PC-9 (cell line): Measurements from ENCODE around the gene ZNF330.

ENCODE experiments used
- EZH2 ChIP-seq: fragments of 200-600 bp; sonication (generic); IDR thresholded peaks from 2 replicates; pipeline ENCODE4 v1.8.0; 2017; ENCODE audit warnings: antibody characterized with exemption, low read depth
- TF ChIP-seq, protein P1 (sequence below): fragments of 200-600 bp; sonication (generic); conservative IDR thresholded peaks from 2 replicates; pipeline ENCODE4 v1.6.1; 2017; ENCODE audit warnings: mixed run types, antibody characterized with exemption, mild to moderate bottlenecking, moderate library complexity

GRCh38 chr4:141179474-141180373, 41.0 kb upstream of the ZNF330 start:
- TF ChIP-seq, protein P1, sequence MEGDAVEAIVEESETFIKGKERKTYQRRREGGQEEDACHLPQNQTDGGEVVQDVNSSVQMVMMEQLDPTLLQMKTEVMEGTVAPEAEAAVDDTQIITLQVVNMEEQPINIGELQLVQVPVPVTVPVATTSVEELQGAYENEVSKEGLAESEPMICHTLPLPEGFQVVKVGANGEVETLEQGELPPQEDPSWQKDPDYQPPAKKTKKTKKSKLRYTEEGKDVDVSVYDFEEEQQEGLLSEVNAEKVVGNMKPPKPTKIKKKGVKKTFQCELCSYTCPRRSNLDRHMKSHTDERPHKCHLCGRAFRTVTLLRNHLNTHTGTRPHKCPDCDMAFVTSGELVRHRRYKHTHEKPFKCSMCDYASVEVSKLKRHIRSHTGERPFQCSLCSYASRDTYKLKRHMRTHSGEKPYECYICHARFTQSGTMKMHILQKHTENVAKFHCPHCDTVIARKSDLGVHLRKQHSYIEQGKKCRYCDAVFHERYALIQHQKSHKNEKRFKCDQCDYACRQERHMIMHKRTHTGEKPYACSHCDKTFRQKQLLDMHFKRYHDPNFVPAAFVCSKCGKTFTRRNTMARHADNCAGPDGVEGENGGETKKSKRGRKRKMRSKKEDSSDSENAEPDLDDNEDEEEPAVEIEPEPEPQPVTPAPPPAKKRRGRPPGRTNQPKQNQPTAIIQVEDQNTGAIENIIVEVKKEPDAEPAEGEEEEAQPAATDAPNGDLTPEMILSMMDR, result no peak
- TF ChIP-seq EZH2, result no peak
